ENCODE results near the gene ARMCX4.
A peak's percentile ranks its signal among the peaks of the same experiment; 100 is the strongest.

The ARMCX4 gene

DNA sequence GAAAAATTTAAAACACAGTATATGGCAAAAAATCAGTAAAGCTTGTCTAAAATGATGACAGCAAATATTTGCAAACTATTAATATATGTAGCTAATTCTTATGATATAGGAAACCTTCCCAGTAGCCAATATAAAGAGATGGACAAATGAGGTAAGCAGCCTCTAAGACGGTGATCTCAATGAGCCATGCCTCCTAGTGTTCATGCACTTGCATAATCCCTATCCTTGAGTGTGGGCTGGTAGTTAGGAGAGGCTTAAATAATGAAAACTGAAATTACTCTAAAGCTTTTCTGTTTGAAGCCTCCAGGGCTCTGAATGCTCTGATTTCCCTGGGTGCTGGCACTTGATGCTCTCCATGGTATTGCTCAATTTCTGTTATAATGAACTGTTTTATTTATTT is 24.6 kb upstream of the ARMCX4 start:
- TF ChIP-seq, protein P1, sequence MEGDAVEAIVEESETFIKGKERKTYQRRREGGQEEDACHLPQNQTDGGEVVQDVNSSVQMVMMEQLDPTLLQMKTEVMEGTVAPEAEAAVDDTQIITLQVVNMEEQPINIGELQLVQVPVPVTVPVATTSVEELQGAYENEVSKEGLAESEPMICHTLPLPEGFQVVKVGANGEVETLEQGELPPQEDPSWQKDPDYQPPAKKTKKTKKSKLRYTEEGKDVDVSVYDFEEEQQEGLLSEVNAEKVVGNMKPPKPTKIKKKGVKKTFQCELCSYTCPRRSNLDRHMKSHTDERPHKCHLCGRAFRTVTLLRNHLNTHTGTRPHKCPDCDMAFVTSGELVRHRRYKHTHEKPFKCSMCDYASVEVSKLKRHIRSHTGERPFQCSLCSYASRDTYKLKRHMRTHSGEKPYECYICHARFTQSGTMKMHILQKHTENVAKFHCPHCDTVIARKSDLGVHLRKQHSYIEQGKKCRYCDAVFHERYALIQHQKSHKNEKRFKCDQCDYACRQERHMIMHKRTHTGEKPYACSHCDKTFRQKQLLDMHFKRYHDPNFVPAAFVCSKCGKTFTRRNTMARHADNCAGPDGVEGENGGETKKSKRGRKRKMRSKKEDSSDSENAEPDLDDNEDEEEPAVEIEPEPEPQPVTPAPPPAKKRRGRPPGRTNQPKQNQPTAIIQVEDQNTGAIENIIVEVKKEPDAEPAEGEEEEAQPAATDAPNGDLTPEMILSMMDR (IDR thresholded peaks at IDR 0.05; ENCODE audit: low read depth, low read length, missing control alignments) = peak; percentile 6
- DNase-seq = no peak
- H3K4me3 ChIP-seq (ENCODE audit: low read depth, low read length) = no peak overlapping the region
- no peaks in the 10 kb centered on the region for H3K27me3 ChIP-seq (replicated peaks)
- no peak overlapping the region for H3K27ac ChIP-seq
- in situ Hi-C loops (cut with HindIII; ENCODE audit: low pct_ligation_motif_present, low sequenced_read_pairs) = no loop called here
- no peaks in the 10 kb centered on the region for H3K36me3 ChIP-seq (replicated peaks)

DNA sequence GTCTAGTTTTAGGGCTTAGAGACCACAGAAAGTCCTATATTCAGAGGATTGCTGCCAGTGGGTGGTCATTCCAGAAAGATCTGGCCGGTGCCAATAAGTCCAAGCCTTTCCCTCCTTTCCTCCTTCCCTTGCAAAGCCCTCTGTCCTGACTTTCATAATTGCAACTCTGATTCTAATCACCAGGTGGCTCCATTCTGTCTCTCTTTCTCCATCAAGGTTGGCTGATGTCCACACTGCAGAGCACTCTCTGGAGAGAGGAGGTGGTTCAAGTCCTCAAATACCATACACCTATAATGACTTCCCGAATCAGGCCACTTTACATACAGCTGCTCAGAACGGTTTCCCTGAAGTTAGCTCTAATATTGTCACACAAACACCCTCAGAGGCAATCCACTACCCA is 22.4 kb upstream of the ARMCX4 start:
- peak; percentile 24 for DNase-seq

DNA sequence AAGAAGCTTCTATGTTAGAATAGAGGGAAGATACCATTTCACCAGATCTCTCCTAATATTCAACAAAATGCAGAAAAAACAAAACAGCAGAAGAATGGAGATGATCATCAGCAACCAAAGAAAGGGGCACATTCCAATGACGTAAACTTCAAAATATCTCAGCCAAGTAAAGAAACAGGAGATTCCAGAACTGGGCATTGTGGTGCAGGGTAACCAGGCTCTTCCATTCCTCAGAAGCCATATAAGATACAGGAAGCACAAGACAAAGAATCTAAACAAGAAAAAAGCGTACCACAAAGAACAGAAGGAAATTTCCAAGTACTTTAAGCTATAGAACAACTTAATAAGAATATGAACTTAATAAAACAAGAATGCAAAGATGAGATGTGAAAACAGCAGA is 6.9 kb upstream of the ARMCX4 start:
- no peak for DNase-seq
- Histone ChIP-seq H3K36me3 (replicated peaks) (no peaks in the 10 kb centered on the region), H3K27ac (no peak overlapping the region), H3K4me3 (ENCODE audit: low read depth, low read length) (no peak overlapping the region), H3K27me3 (replicated peaks) (no peaks in the 10 kb centered on the region)
- TF ChIP-seq, protein P1 (IDR thresholded peaks at IDR 0.05; ENCODE audit: low read depth, low read length, missing control alignments) = no peak
- in situ Hi-C loops (cut with HindIII; ENCODE audit: low pct_ligation_motif_present, low sequenced_read_pairs) = no loop called here

More for the DNA sequence above, 22.4 kb upstream of the ARMCX4 start:
- H3K36me3 ChIP-seq (replicated peaks) = no peaks in the 10 kb centered on the region
- no peaks in the 10 kb centered on the region for H3K27me3 ChIP-seq (replicated peaks)
- in situ Hi-C loops (cut with HindIII; ENCODE audit: low pct_ligation_motif_present, low sequenced_read_pairs) = no loop called here
- H3K27ac ChIP-seq = no peak overlapping the region
- H3K4me3 ChIP-seq (ENCODE audit: low read depth, low read length) = no peak overlapping the region
- TF ChIP-seq, protein P1 (IDR thresholded peaks at IDR 0.05; ENCODE audit: low read depth, low read length, missing control alignments) = peak; percentile 51

DNA sequence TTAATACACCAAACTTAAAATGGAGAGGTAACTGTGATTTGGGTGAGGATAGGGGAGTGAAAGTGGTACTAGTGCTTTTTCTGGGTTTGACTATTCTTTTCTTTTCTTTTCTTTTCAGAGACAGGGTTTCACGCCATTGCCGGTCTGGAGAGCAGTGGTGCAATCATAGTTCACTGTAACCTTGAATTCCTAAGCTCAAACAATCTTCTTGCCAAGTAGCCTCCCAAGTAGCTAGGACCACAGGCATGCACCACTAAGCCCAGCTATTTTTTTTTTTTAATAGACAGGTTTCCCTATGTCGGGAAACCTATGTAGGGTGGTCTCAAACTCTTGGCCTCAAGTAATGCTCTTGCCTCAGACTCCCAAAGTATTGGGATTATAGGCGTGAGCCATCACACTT is 3.0 kb upstream of the ARMCX4 start:
- H3K27ac ChIP-seq = no peak overlapping the region
- TF ChIP-seq, protein P1 (IDR thresholded peaks at IDR 0.05; ENCODE audit: low read depth, low read length, missing control alignments) = no peak
- in situ Hi-C loops (cut with HindIII; ENCODE audit: low pct_ligation_motif_present, low sequenced_read_pairs) = no loop called here
- peak; percentile 18 for DNase-seq
- no peak overlapping the region for H3K4me3 ChIP-seq (ENCODE audit: low read depth, low read length)
- no peaks in the 10 kb centered on the region for H3K36me3 ChIP-seq (replicated peaks)
- no peaks in the 10 kb centered on the region for H3K27me3 ChIP-seq (replicated peaks)

DNA sequence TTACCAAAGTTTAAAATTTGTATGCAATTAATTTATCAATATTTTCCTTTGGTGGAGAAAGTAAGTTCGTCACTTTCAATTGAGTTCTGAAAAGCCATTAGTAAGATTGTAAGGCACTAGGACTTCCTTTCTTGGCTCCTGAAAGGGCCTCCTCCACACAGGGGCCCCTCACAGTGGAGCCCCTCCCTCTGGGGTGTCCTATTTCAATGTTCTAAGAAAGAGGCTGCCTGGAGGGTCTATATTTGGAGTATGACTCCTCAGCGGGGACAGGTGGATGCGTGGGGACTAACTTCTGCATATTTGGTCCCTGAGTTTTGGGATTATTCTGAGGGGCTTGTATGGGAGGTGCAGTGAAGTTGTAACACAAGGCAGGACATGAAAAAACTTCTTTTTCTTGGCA is 1.6 kb upstream of the ARMCX4 start:
- Histone ChIP-seq H3K27me3 (replicated peaks) (no peaks in the 10 kb centered on the region), H3K27ac (no peak overlapping the region), H3K4me3 (ENCODE audit: low read depth, low read length) (no peak overlapping the region), H3K36me3 (replicated peaks) (no peaks in the 10 kb centered on the region)
- in situ Hi-C loops (cut with HindIII; ENCODE audit: low pct_ligation_motif_present, low sequenced_read_pairs) = no loop called here
- TF ChIP-seq, protein P1 (IDR thresholded peaks at IDR 0.05; ENCODE audit: low read depth, low read length, missing control alignments) = no peak
- no peak for DNase-seq

DNA sequence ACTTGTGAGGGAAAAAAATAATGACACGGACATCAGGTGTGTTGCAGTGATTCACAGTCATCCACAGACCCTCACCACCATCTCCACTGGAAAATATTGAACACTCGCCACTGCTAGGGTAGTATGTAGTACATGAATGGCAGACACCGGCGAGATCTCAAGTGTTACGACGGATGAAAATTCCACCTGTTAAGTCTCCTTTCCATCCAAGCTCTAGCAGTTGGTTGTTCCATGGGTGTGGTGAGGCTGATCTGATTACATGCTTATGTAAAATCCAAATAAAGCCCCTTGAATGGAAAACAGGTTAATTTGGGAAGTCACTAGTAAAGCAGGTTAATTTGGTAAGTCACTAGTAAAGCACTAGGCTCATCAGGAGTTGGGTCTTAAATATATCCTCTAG is 1.1 kb upstream of the ARMCX4 start:
- H3K27me3 ChIP-seq (replicated peaks) = no peaks in the 10 kb centered on the region
- in situ Hi-C loops (cut with HindIII; ENCODE audit: low pct_ligation_motif_present, low sequenced_read_pairs) = no loop called here
- no peak for DNase-seq
- TF ChIP-seq, protein P1 (IDR thresholded peaks at IDR 0.05; ENCODE audit: low read depth, low read length, missing control alignments) = no peak
- no peak overlapping the region for H3K4me3 ChIP-seq (ENCODE audit: low read depth, low read length)
- no peak overlapping the region for H3K27ac ChIP-seq
- no peaks in the 10 kb centered on the region for H3K36me3 ChIP-seq (replicated peaks)
